Right lobe of liver (tissue), 6 donors: Measurements from ENCODE around the gene RSBN1. TPM values are rescaled to one million over a fixed set of nuclear protein-coding genes. Genes with fewer than 3 reads are reported as not detected.
"Not testable (repeated sequence)": the region's sequence is repeated elsewhere in the genome, so short reads cannot be mapped to it uniquely, and the experiment has no call there.

Experiments
- ATAC-seq, 4 donors: fragments of 200-7000 bp; cut with Tn5 transposase; one replicate each; pipeline ENCODE4 v1.9.1; 2020; ENCODE audit warnings: mild to moderate bottlenecking in 4 of 4, moderate library complexity in 4 of 4
- DNase-seq, 3 donors: peaks; one replicate each; pipeline ENCODE4 v3.0.0-alpha.2; 2020
- H3K27ac ChIP-seq, 3 donors: fragments of 200-600 bp; one replicate each; pipeline ENCODE4 v1.8.0; 2022
- H3K27me3 ChIP-seq, 2 donors: fragments of 200-600 bp; one replicate each; pipeline ENCODE4 v1.8.0; 2022
- H3K36me3 ChIP-seq, 4 donors: fragments of 200-600 bp; sonication (generic) in 1 of 4; one replicate each; pipeline versions ENCODE4 v1.5.1 to v1.8.0; 2017 to 2022; ENCODE audit warnings: control low read depth in 1 of 4
- H3K4me1 ChIP-seq, 4 donors: fragments of 200-600 bp; sonication (generic) in 1 of 4; one replicate each; pipeline versions ENCODE4 v1.5.1 to v1.8.0; 2017 to 2022; ENCODE audit warnings: control low read depth in 1 of 4
- H3K4me3 ChIP-seq, 3 donors: fragments of 200-600 bp; one replicate each; pipeline ENCODE4 v1.8.0; 2022
- H3K9me3 ChIP-seq, 4 donors: fragments of 200-600 bp; sonication (generic) in 1 of 4; one replicate each; pipeline versions ENCODE4 v1.5.1 to v1.8.0; 2017 to 2022; ENCODE audit warnings: control low read depth in 1 of 4
- POLR2A ChIP-seq: fragments of 450-650 bp; IDR thresholded peaks from one replicate; pipeline ENCODE4 v1.6.1; 2017; ENCODE audit warnings: antibody characterized with exemption, mild to moderate bottlenecking
- WGBS: methylation state at CpG from one replicate; pipeline ENCODE4 v1.1.6; 2018; ENCODE audit warnings: low coverage, low lambda C conversion rate; ENCODE audit not compliant: insufficient coverage; ENCODE audit errors: missing lambda C conversion rate; 5-methylcytosine and 5-hydroxymethylcytosine counted together
- intact Hi-C, 2 donors: fragments of 100-400 bp; cut with DNase I; formaldehyde crosslinking; loops; one replicate each; pipeline versions ENCODE4 v1.11.2 to v1.14.1; 2022
- total RNA-seq, 6 experiments: library from RNA; depleted of rRNA in 2 of 6; stranded (reverse); fragments of >200 nt in 2 of 6; fragmentation: NEBNext Ultra II Directional in 3 of 6; extraction: Animal tissue kit (Norgen Biotek cat#: 25700) in 3 of 6; gene quantifications; one replicate each; pipeline versions ENCODE4 v1.1.0 to v1.2.4, GENCODE V29; 2016 to 2023
- TF ChIP-seq, protein P1 (sequence below), 4 donors: fragments of 200-600 bp in 3 of 4; fragments of 450-650 bp in 1 of 4; IDR thresholded peaks; one replicate each; pipeline versions ENCODE4 v1.5.1 to v1.8.0; 2016 to 2022; ENCODE audit warnings: antibody characterized with exemption in 4 of 4, mild to moderate bottlenecking in 2 of 4
- donor health status: DM: no; HTN: yes; CAD: no.
- donor health status: DM: no; HTN: no; CAD: no.
- donor health status: DM: no; HTN: no; CAD: no.
- donor health status: DM: no; HTN: yes; CAD: no.
- donor health status: DM: no; HTN: yes; CAD: no.

Gene RSBN1
- total RNA-seq, 6 experiments from 2014 or later: 4.1 to 5.9 (median 5.0) TPM

DNA sequence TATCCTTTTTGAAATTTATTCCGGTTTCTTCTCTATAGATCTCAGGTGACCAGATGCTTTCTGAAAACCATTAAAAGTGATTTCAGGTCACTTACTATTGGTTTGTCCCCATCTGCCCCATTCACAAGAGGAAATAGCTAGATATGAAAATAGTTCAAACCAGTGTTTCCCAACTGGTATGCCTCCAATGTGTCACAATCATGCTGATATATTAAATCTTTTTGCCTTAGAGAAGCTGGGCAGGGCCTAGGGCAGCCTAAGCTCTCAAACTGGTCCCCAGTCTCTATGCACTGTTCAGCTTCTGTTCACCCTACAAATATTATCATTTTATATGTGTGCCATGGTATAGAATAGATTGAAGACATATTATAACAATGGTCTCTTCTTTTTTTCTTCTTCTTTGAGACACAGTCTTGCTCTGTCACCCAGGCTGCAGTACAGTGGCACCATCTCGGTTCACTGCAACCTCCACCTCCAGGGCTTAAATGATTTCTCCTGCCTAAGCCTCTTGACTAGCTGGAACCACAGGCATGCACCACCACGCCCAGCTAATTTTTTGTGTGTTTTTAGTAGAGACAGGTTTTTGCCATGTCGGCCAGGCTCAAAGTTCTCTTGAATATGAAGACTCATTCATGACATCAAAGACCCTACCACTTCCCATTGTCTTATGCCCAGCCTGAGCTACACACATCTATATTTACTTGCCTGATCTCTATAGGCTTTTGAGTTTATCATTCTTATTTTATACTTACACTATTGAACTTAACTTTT, 43.5 kb upstream of the RSBN1 start:
- H3K9me3 ChIP-seq: no peaks in the 10 kb centered on the region
- no peaks in the 10 kb centered on the region for H3K36me3 ChIP-seq
- 80% methylated on average over 4 of the region's 4 CpGs for WGBS
- no peak for TF ChIP-seq POLR2A
- TF ChIP-seq, protein P1, sequence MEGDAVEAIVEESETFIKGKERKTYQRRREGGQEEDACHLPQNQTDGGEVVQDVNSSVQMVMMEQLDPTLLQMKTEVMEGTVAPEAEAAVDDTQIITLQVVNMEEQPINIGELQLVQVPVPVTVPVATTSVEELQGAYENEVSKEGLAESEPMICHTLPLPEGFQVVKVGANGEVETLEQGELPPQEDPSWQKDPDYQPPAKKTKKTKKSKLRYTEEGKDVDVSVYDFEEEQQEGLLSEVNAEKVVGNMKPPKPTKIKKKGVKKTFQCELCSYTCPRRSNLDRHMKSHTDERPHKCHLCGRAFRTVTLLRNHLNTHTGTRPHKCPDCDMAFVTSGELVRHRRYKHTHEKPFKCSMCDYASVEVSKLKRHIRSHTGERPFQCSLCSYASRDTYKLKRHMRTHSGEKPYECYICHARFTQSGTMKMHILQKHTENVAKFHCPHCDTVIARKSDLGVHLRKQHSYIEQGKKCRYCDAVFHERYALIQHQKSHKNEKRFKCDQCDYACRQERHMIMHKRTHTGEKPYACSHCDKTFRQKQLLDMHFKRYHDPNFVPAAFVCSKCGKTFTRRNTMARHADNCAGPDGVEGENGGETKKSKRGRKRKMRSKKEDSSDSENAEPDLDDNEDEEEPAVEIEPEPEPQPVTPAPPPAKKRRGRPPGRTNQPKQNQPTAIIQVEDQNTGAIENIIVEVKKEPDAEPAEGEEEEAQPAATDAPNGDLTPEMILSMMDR (IDR thresholded peaks at IDR 0.05): no peak
- H3K27me3 ChIP-seq: no peaks in the 10 kb centered on the region
- no peak overlapping the region for H3K4me3 ChIP-seq
- no peak overlapping the region for H3K27ac ChIP-seq
- DNase-seq (no peak), ATAC-seq (no peak)
- H3K4me1 ChIP-seq: no peaks in the 10 kb centered on the region
- intact Hi-C loops: no loop called here

DNA sequence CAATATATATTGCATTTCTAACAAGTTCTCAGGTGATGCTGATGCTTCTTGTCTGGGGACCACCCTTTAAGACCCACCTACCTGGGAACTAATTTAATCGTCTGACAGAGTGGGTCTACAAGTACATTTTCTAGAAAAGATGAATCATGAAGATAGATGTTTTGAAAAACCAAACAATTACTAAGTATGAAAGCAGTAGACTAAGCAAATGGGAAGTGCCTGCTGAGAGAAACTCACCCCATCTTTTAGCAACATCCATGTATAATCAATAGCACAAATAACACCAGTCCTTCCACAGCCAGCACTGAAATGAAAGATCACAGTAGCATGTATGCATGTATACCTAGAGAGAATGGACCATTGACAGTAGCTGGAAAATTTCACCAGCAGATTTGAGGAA, 42.0 kb upstream of the RSBN1 start:
- DNase-seq (no peak), ATAC-seq (no peak)
- intact Hi-C loops: no loop called here
- H3K9me3 ChIP-seq: no peaks in the 10 kb centered on the region
- no peaks in the 10 kb centered on the region for H3K4me1 ChIP-seq
- no peaks in the 10 kb centered on the region for H3K27me3 ChIP-seq
- WGBS: 35% methylated on average over 1 of the region's 1 CpG
- no peak for TF ChIP-seq POLR2A
- TF ChIP-seq, protein P1 (IDR thresholded peaks at IDR 0.05): no peak
- no peak overlapping the region for H3K4me3 ChIP-seq
- no peaks in the 10 kb centered on the region for H3K36me3 ChIP-seq
- H3K27ac ChIP-seq: no peak overlapping the region

DNA sequence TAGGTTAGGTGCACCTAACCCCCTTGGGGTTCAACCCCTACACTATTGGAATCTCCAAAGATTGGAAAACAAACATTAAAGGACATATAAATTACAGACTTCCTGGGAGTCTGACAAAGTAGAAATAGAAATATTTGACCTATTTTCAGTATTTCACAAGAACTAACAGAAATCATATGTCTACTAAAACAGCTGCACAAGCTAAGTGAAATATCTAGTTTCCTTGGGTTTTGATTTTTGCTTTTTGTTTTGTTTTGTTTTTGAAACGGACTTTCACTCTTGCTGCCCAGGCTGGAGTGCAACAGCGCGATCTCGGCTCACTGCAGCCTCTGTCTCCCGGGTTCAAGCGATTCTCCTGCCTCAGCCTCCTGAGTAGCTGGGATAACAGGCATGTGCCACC, 40.4 kb upstream of the RSBN1 start:
- 89% methylated on average over 6 of the region's 6 CpGs for WGBS
- H3K27ac ChIP-seq, H3K36me3 ChIP-seq, intact Hi-C loops, ATAC-seq, DNase-seq, H3K27me3 ChIP-seq, H3K4me1 ChIP-seq, H3K9me3 ChIP-seq, H3K4me3 ChIP-seq: not testable (repeated sequence)

DNA sequence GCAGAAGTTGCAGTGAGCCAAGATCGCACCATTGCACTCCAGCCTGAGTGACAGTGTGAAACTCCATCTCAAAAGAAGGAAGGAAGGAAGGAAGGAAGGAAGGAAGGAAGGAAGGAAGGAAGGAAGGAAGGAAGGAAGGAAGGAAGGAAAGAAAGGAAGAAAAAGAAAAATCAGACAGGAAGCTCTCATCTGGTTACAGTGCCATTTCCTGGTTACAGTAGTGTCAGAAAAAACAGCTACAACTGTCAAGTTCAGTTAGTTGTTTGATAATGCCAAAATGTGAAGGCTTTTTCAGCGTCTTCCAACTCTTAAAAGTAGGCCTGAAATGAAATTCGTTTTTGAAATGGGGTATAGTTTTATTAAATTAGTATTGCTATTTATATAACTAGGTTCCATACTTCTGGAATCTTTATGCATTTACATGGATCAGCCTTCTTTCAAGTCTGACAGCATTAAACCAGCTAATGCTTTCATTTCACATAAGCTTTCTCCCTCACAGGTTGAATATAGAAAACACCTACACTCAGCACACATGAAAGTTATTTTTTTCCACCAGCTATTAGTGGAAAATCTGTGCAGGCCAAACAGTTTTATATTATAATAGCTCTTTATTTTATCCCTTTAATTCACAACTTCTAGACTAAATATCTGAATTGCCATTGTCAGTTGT, 38.0 kb upstream of the RSBN1 start:
- Histone ChIP-seq H3K27ac (no peak overlapping the region), H3K36me3 (no peaks in the 10 kb centered on the region), H3K9me3 (no peaks in the 10 kb centered on the region), H3K4me3 (no peak overlapping the region), H3K4me1 (no peaks in the 10 kb centered on the region), H3K27me3 (no peaks in the 10 kb centered on the region)
- DNase-seq (no peak), ATAC-seq (no peak)
- TF ChIP-seq, protein P1 (IDR thresholded peaks at IDR 0.05): no peak
- TF ChIP-seq POLR2A: no peak
- intact Hi-C loops: no loop called here
- 70% methylated on average over 3 of the region's 3 CpGs for WGBS

DNA sequence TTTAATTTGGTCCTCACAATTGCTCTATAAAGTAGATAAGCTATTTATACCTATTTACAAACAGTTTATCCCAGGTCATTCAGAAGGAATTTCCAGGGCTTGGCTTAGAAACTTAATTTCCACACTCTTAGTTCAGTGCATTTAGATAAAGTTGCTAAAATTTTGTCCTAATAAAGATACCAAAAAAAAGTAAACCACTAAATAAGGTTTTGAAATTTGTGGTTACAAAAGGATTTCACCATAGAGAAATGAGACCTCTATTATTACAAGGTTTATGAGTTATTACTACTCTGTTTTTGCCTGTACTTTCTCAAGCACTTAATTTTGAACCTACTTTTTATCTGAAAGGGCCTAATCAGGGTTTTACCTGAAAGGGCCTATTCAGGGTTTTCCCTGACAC, 36.8 kb upstream of the RSBN1 start:
- DNase-seq: no peak
- TF ChIP-seq, protein P1 (IDR thresholded peaks at IDR 0.05): no peak
- no peak for TF ChIP-seq POLR2A
- no peaks in the 10 kb centered on the region for H3K4me1 ChIP-seq
- intact Hi-C loops: no loop called here
- no peaks in the 10 kb centered on the region for H3K9me3 ChIP-seq
- no peak overlapping the region for H3K4me3 ChIP-seq
- H3K27me3 ChIP-seq: no peaks in the 10 kb centered on the region
- H3K27ac ChIP-seq: no peak overlapping the region
- no peaks in the 10 kb centered on the region for H3K36me3 ChIP-seq
- ATAC-seq: no peak
